GM19351 (cell line): ENCODE results near the gene ZCCHC9.
"Not testable (repeated sequence)": the region's sequence is repeated elsewhere in the genome, so short reads cannot be mapped to it uniquely, and the experiment has no call there.

Experiments
- ATAC-seq: cut with Tn5 transposase; IDR thresholded peaks from one replicate; pipeline ENCODE4 v1.9.1; 2021; ENCODE audit warnings: mild to moderate bottlenecking, moderate library complexity; ENCODE audit not compliant: unreplicated experiment

ZCCHC9 gene, protein sequence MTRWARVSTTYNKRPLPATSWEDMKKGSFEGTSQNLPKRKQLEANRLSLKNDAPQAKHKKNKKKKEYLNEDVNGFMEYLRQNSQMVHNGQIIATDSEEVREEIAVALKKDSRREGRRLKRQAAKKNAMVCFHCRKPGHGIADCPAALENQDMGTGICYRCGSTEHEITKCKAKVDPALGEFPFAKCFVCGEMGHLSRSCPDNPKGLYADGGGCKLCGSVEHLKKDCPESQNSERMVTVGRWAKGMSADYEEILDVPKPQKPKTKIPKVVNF

GRCh38 chr5:81301271-81302015 lies at the start of gene ZCCHC9:
TSS of gene ZCCHC9 (plus strand) at chr5:81301587. CDS start at chr5:81304758, 3,171 bp downstream.
- ATAC-seq = peak; percentile 96

DNA sequence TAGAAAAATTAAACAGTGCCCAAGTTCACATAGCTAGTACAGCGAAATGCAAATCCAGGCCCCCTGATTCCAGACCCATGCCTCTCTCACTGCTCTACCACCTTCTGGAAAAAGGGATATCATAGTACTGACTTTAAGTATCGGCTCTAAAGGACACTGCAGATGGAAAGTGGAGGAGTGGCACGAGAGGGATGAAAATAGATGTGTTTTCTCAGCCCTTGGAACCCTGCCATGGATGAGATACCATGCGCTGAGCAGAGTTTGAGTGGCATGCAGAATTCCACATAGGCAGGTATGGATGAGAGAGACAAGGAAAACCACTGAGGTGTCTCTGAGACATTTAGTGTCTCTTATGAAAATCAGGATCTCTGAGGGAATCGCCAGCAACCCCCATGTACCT lies 49.5 kb upstream of the ZCCHC9 start:
- ATAC-seq = no peak

DNA sequence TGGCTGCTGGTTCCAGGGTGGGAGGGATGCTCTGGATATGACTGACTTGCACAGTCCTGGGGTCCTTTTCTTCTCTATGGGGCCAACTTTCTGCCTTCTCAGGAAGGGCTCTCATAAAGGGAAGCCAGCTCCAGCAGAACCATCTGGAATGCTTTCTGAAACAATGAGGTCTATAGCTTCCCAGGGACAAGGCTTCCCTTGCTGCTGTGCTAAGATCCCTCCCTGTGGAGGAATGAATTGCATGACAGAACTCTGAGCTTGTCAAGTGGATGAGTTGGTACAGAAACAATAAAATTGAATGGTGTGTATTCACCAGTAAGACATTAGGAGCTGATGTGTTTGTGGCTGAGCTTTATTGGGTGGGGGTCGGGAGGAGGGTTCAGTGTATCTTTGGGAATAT lies 48.5 kb upstream of the ZCCHC9 start:
- no peak for ATAC-seq

- no peak for ATAC-seq
Measured at GRCh38 chr5:81253875-81254274, 47.5 kb upstream of the ZCCHC9 start.

DNA sequence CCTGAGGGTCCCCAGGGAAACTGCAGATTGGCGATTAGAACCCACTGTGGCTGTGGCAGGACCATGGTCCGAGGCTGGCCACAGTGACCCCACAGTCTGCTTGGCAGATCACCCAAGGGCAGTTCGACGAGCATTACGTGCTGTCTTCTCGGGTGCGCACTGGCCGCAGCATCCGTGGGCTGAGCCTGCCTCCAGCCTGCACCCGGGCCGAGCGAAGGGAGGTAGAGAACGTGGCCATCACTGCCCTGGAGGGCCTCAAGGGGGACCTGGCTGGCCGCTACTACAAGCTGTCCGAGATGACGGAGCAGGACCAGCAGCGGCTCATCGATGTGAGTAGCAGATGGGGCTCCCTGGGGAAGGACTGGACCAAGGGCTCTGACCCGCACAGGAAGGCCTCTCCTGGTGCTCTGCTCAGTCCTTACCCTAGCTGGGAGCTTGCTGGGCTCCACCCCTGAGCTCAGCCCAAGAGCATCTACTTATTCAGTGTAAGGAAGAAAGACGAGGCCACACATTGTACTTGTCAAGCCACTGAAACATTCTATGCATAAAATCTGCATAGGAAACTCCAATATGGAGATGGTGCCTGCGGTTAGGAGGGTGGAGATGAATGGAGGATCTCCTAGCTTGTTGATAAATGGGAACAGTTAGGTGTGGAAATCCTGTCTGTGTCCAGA lies 46.4 kb upstream of the ZCCHC9 start:
- no peak for ATAC-seq

DNA sequence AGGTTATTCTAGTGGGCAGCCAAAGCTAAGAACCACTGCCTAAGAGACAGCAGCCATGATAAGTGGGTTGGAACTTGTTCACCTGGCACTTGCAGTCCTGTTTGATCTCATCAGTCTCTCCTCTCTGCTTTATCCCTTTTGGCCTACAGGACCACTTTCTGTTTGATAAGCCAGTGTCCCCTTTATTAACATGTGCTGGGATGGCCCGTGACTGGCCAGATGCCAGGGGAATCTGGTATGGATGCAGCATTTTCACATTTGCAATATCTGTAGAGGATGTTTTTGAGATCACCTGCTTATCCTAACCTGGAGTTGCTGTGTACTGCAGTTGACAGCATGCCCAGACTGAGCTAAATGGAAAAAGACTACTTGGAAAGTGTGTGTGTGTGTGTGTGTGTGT lies 44.6 kb upstream of the ZCCHC9 start:
- no peak for ATAC-seq

- ATAC-seq = not testable (repeated sequence)
Measured at GRCh38 chr5:81262796-81263195, 38.6 kb upstream of the ZCCHC9 start.

GRCh38 chr5:81265101-81265500 lies 36.3 kb upstream of the ZCCHC9 start:
- no peak for ATAC-seq

GRCh38 chr5:81268521-81269196 lies 32.7 kb upstream of the ZCCHC9 start:
- ATAC-seq = no peak

DNA sequence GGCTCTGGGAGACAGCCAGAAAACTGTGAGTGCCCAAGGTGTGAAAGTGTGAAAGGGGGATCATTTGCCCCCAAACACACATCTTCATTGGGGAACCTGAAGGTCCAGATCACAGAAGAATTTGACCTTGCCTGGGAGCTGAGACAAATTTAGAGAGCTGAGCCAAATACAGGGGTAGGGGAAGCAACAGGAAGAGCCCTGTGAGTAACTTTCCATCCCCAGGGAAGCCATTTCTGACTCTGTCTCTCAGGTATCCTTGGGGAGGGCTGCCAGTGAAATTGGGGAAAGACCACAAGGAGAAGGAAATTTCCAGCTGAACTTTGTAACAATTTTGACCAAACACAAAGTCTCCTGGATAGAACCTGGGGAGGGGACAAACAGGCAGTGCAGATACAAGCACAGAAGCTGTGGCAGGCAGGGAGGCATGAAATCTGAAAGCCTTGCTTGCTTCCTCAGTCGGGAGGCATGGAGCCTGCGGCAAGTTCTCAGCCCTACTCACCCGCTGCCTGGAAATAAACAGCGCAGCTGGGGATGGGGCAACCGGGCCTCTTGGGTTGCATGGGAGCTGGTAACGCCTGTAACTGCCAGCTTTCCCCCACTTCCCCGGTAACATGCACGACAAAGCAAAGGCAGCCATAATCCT lies 31.5 kb upstream of the ZCCHC9 start:
- ATAC-seq = no peak

DNA sequence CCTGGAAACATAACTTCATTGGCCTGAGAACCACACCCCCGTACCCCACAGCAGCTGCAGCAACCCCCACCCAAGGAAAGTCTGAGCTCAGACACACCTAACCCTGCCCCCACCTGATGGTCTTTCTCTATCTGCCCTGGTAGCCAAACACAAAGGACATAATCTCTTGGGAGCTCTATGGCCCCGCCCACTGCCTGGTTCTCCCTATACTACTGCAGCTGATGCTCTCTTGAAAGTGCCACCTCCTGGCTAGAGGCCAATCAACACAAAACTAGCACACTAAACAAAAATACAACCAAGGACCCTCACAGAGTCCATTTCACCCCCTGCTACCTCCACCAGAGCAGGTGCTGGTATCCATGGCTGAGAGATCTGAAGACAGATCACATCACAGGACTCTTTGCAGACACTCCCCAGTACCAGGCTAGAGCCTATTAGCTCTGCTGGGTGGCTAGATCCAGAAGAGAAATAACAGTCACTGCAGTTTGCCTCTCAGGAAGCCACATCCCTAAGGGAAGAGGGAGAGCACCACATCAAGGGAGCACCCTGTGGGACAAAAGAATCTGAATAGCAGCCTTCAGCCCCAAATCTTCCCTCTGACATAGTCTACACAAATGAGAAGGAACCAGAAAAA lies 30.9 kb upstream of the ZCCHC9 start:
- ATAC-seq = not testable (repeated sequence)

GRCh38 chr5:81283976-81284375 lies 17.4 kb upstream of the ZCCHC9 start:
- no peak for ATAC-seq

DNA sequence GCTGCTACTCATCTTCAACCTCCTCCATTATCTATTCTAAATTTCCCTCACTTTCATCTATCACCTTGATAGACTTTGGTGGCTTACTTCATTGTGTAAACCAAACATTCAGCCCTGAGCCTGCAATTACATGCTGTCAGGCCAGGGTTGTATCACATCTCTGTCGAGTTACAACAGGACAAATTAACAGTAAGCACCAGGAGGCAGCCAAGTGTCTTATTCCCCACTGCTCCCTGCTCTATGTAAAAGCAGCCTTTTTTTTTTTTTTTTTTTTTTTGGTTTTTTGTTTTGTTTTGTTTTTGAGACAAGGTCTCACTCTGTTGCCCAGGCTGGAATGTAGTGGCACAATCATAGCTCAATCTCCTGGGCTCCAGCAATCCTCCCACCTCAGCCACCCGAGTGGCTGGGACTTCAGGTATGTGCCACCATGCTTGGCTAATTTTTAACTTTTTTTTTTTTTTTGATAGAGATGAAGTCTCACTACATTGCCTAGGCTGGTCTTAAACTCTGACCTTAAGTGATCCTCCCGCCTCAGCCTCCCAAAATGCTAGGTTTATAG lies 15.2 kb upstream of the ZCCHC9 start:
- ATAC-seq = no peak

GRCh38 chr5:81288021-81288433 lies 13.4 kb upstream of the ZCCHC9 start:
- ATAC-seq = peak; percentile 38

- no peak for ATAC-seq
Measured at GRCh38 chr5:81290146-81290545, 11.2 kb upstream of the ZCCHC9 start.

GRCh38 chr5:81292130-81292529 lies 9.3 kb upstream of the ZCCHC9 start:
- no peak for ATAC-seq

- ATAC-seq = not testable (repeated sequence)
Measured at GRCh38 chr5:81294021-81294420, 7.4 kb upstream of the ZCCHC9 start.

- ATAC-seq = no peak
Measured at GRCh38 chr5:81297531-81297930, 3.9 kb upstream of the ZCCHC9 start.

DNA sequence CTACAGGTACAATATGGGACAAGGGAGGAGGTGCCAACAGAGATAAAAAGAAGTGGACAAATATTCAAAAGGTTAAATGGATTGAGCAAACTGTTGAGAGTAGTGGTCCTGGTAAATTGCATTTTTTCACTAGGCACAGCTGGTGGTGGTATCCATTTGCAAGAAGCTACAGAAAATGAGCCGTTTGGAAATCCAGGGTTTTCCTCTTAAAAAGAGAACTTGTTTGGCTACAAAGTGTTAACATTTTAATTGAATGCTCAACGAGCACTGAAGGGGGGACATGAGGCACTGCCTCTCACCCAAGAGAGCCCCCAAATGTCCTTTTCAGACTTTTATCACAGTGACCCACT lies 491 bp upstream of the ZCCHC9 start:
- ATAC-seq = no peak

DNA sequence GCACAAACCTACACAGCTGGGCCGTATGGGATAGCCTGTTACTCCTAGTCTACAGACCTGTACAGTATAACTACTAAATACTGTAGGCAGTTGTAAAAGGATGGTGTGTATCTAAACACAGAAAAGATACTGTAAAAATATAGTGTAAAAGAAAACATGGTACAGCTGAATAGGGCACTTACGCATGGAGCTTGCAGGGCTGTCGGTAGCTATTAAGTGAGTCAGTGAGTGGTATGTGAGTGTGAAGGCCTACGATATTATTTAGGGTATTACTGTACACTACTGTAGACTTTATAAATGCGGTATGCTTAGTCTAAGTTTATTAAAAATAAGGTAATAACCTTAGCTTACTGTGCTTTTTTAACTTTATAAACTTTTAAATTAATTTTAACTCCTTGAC lies 1.2 kb downstream of the ZCCHC9 start:
- no peak for ATAC-seq
